ENCODE results near the gene TJP3.

Gene TJP3

GRCh38 chr19:3778899-3779723 lies 70.9 kb downstream of the TJP3 start:
- in situ Hi-C loops (cut with MboI; ENCODE audit: low sequenced_read_pairs) = no loop called here

DNA sequence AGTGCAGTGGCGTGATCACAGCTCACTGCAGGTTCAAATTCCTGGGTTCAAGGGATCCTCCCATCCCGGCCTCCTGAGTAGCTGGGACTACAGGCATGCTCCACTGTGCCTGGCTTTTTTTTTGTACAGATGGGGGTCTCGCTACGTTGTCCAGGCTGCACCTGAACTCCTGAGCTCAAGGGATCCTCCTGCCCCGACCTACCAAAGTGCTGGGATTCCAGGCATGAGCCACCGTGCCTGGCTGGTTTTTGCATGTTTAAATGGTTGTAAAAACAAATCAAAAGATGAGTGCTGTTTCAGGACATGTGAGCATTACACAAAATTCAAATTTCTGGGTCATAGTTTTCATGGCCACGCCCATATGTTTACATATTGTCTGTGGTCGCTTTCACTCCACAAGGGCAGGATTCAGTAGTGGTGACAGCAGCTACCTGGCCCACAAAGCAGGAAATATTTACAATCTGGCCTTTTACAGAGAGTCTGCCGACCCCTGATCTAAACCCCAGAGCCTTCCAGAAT lies 72.7 kb downstream of the TJP3 start:
- in situ Hi-C loops (cut with MboI; ENCODE audit: low sequenced_read_pairs) = no loop called here

DNA sequence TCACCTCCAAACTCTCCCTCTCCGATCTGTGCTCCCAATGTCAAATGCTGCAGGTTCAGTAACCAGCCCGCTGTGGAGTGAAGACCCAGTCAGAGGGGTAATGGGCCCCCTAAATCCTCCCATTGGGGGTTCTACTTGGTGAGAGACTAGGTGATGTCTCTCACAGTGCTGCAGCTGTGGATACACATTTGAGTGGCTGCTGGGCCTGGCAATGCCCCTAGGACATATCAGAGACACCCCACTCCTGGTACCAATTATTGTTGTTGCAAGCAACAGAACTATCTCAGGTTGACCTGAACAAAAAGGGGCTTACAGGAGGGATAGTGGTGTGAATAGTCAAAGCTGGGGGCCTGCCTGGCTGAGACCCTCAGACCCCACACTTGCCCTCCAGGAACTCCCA lies 73.4 kb downstream of the TJP3 start:
- in situ Hi-C loops (cut with MboI; ENCODE audit: low sequenced_read_pairs) = no loop called here

DNA sequence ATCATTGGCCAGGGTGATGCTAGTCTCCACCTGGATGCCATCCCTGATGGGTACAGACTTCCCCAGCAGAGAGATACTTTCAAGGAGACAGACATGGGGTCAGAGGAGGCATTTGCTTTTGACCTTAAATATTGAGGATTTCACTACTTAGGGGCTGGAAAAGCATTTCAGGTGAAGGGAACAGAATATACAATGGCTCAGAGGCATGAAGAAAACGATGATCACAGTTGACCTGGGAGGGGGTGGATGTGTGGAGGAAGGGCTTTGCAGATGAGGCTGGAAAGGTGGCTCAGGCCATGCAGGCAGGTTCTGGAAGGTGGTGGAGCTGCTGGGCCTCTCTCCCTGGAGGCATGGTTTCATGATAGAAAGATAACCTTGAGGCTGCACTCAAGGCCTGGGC lies 74.1 kb downstream of the TJP3 start:
- in situ Hi-C loops (cut with MboI; ENCODE audit: low sequenced_read_pairs) = no loop called here

DNA sequence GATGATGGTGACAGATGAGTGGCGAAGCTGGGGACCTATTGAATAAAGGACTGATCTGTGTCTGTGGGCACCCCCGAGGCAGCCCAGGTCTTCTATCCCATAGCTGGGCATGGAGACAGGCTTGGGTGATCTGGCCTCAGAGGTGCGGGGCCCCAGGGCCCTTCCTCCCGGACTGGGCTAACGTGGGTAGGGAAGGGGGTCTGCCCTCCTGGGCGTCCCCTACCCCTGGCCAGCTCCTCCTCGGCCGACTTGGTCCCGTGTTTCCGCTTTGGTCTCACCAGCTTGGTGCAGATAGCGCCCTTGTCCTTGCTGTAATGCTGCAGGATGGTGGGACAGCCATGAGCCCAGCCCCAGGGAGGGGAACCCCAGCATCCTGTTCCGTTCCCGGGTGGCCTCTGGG lies 74.7 kb downstream of the TJP3 start:
- in situ Hi-C loops (cut with MboI; ENCODE audit: low sequenced_read_pairs) = no loop called here

GRCh38 chr19:3783660-3784584 lies 75.7 kb downstream of the TJP3 start:
- in situ Hi-C loops (cut with MboI; ENCODE audit: low sequenced_read_pairs) = no loop called here

- in situ Hi-C loops (cut with MboI; ENCODE audit: low sequenced_read_pairs) = no loop called here
Observed at GRCh38 chr19:3784607-3785450, 76.6 kb downstream of the TJP3 start.

DNA sequence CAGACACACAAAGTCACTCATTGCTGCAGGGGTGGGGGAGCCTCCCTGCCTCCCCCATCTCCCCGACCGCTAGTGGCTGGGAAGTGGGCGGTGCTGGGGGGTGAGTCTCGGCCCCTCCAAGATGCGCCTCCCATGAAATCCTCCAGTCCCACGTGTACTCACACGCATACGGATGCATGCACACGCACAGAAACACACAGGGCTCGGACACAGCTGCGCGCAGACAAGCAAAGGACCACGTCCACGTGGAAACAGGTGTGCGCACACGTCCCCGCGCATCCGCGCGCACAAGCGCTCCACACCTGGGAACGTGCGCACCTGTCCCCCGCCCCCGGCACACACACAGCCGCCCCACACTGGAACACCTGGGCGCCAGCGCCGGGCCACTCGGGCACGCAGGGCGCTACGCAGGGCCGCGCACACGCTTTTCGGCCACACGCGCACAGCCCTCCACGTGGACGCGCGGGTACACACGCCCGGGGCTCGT lies 77.3 kb downstream of the TJP3 start:
- in situ Hi-C loops (cut with MboI; ENCODE audit: low sequenced_read_pairs) = no loop called here

- in situ Hi-C loops (cut with MboI; ENCODE audit: low sequenced_read_pairs) = no loop called here
Observed at GRCh38 chr19:3785938-3786824, 78.0 kb downstream of the TJP3 start, which contains the start of gene MATK. Gene MATK, minus strand, starts transcription at chr19:3786381. Its CDS starts 1,246 bp downstream, at chr19:3785135.

DNA sequence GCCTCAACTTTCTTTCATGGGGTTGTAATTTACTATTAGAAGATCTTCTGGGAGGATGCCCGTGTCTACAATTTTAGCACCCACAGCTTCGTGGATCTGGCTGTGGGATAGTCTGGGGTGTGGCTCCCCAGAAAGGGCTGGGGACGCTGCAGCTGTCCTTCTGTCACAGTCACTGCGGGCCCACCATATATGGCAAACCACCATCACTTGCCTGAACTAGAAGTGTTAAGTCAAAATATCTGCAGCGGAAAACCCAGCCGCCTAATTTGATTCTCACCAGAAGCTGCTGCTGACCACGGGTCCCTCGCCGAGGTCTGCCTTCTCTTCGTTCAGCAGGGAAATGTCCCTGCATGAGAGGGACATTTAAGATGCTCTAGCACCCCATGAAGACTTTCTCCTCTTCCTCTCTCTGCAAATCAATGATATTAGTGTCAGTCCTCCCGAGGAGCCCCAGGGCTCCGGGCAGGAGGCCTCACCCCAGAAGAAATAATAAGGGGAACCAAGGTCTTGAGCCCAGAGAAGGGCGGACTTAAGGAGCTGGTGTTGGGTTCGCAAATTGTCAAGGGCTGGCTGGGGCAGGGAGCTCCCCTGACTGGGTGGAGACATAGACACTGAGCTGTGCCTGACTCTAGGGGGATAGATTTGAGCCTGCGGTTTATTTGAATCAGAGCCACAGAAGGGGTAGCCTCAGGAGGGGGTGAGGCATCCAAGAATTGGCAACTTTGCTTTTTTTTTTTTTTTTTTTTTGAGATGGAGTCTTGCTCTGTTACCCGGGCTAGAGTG lies 81.0 kb downstream of the TJP3 start:
- in situ Hi-C loops (cut with MboI; ENCODE audit: low sequenced_read_pairs) = no loop called here

DNA sequence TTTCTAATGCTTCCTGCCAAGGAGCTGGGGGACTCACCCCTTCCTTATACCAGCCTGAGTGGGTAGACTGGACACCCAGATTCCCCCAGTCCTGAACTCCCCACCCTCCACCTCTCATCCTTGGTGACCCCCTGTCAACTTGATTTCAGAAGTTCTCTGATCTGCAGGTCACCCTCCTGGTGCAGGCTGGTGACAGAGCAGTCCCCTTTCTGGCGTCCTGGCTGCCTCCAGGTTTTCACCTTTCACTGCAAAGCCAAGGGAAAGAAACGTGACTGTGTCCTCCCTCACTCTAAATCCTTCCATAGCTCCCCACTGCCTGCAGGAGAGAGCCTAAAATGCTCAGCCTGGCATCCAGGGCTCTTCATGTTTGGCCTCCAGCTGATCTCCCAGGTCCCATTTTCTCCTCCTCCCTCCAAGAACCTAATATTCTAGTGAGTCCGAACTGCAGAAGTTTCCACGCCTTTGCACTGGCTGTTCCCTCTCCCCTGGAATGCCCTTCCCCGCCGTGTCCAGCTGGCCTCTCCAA lies 82.1 kb downstream of the TJP3 start:
- in situ Hi-C loops (cut with MboI; ENCODE audit: low sequenced_read_pairs) = no loop called here

DNA sequence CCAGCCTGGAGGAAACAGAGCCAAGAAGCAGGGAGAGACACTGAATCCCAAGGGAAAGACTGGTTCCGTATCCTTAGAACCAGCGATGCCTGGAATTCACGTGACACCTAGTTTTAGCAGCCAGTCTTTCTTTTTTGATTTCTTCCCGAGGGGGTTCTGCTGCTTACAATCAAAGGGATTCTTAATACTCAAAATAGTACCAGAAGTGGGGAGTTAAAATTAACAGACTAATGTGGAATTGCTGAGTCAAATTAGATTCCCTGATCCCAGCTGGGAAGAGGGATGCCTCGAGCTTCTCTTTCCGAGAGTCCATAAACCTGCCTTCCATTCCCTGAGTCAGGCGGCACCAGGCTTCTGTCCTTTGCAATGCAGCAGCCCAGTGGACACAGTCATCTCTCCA lies 82.8 kb downstream of the TJP3 start:
- in situ Hi-C loops (cut with MboI; ENCODE audit: low sequenced_read_pairs) = no loop called here

- in situ Hi-C loops (cut with MboI; ENCODE audit: low sequenced_read_pairs) = no loop called here
Observed at GRCh38 chr19:3792114-3792513, 83.9 kb downstream of the TJP3 start.

GRCh38 chr19:3793799-3794198 lies 85.6 kb downstream of the TJP3 start:
- in situ Hi-C loops (cut with MboI; ENCODE audit: low sequenced_read_pairs) = no loop called here

- in situ Hi-C loops (cut with MboI; ENCODE audit: low sequenced_read_pairs) = no loop called here
Observed at GRCh38 chr19:3796358-3796757, 88.2 kb downstream of the TJP3 start.

DNA sequence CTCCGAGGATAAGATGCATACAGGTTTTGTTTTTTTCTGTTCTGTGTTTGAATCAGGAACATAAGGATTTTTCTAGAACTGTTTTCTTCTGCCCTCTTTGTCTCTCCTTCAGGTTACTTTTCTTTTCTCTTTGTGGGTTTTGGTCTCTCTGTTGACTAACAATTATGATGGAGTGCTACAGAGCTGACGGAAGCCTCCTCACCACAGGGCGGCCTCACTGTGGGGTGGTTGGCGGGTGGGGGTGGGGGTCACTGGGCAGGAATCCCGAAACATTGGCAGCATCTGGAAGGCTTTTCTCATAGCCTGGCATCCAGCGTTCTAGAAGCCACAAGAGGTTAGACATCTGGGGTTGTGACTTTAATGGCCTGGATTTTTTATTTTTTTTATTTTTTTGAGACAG lies 90.0 kb downstream of the TJP3 start:
- in situ Hi-C loops (cut with MboI; ENCODE audit: low sequenced_read_pairs) = no loop called here

Data from HL-60/S4 (cell line).